ENCODE results near the gene IGLON5.

Gene IGLON5

DNA sequence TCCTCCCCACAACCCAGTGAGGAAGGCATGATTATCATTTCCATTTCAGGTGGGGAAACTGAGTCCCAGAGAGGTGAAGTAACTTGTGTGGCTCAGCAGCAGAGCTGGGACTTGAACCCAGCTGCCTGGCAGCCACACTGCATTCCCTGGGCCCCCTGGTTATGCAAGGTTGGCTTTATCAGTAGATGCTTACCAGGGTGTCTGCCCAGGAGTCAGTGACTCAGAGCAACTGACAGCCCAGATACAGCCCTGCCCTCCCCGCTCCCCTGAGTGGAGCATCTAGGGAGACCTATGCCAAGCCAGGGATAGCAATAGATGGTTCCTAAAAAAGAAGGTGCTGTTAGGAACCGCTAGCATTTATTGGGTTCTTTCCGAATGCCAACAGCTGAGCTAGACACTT is 5.9 kb downstream of the IGLON5 start:
- in situ Hi-C loops (cut with HindIII; ENCODE audit: low sequenced_read_pairs): no loop called here

DNA sequence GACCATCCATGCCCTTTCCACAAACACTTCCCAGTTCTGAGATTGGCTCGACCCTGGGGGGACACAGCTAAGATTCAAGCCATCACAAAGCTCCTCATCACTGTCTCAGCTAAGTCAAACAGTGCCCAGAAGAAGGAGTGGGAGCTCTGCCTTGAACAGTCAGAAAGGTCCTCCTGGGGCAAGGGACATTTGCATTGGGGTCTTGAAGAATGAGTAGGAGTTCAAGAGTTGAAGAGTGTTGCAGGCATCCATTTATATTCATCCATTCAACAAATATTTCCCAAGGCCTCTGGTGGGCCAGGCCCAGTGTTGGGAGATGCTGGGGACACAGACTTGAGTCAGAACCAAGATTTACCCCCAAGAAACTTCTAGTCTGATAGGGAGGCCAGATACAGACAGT is 6.5 kb downstream of the IGLON5 start:
- in situ Hi-C loops (cut with HindIII; ENCODE audit: low sequenced_read_pairs): no loop called here

DNA sequence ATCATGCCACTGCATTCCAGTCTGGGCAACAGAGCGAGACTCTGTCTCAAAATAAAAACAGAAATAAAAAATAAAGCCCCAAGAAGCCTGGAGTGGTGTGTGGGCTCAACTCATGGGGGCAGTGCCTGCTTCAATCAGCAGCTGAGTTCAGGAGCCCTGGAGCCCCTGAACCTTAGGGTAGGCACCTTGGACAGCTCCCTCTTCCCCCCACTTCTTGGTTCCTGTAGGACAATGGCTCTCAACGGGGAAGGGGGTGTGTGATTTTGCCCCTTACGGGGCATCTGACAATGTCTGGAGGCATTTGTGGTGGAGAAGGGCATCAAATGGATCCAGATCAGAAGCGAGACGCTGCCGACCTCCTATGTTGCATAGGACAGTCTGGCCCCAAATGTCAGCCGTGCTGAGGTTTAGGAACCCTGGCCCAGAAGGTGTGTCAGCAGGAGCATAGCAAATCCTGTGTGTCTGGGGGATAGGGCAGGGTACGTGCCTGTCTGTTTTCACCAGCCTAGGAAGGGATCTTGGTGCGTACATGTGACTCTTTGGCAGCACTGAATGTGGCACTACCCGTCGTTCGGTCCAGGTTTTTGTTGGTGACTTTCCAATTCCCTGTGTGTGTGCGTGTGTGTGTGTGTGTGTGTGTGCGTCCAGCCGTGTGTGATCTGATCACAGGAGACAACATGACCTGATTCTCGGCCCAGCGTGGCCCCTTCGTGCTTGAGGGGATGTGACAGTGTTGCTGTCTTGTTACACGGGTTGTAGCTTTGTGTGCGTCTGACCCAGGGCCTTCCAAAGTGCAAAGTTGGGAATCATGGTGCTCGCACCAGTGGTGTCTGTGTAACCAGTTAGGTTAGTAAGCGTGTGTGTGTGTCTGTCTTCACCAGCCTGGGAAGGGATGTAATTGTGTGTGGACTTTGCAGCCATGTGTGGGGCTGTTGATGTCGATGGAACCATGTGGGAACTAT is 7.5 kb downstream of the IGLON5 start:
- in situ Hi-C loops (cut with HindIII; ENCODE audit: low sequenced_read_pairs): no loop called here

DNA sequence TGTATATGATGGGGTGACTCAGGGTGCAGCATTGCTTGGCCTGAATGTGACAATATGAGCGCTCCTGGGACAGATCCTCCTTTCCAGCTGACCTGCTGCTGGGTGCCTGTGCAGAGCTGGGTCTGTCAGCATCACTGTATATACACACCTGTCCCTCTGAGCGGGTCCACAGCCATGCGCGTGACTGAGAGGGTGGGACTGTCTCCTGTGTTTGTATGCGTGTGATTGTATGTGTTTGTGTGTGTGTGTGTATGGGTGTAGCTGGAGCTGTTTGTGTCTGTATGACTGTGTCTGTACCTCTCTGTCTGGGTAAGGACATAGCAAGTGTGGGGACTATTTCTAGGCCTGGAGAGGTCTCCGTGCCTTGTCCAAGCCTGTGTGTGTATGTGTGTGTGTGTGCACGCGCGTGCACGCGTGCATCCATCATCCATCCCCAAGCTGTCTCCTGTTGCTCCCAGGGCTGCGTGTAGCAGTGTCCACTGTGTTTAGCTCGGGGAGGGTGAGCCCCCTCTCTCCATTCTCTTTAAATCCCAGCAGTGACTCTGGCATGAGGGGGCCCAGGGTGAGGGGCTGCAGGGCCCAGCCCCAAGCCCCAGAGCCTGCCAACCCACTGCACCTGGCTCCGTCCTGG is 8.3 kb downstream of the IGLON5 start:
- in situ Hi-C loops (cut with HindIII; ENCODE audit: low sequenced_read_pairs): no loop called here

DNA sequence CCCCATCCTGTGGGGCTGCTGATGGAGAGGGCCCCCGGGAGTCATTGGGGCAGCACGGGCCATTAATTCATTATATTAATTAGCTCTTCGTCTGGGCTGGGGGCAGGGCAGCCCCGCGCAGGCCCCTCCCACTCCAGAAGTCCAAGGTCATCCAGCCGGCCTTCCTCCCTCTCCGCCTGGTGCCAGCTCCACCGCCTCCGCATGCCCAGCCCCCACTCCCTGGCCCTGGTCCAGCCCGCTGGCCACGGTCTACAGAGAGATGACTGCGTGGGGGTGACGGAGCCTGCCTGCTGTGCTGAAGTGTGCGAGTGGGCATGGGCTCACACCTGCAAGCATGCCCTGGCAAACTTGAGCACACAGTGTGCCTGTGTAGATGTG is 8.8 kb downstream of the IGLON5 start:
- in situ Hi-C loops (cut with HindIII; ENCODE audit: low sequenced_read_pairs): no loop called here

DNA sequence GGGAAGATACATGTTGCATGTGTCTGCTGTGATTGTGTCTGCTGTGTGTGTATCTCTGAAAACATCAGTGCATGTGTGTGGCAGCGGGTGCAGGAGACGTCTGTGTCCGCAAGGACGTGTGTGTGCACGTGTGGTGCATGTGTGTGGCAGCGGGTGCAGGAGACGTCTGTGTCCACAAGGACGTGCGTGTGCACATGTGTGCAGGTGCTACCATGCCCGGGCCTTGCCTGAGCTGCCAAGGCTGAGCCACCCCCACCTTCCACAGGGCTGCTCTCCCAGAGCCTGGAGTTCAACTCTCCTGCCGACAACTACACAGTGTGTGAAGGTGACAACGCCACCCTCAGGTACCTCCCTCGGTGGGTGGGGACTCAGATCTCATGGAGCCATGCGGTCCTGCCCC is 10.4 kb downstream of the IGLON5 start:
- in situ Hi-C loops (cut with HindIII; ENCODE audit: low sequenced_read_pairs): no loop called here

DNA sequence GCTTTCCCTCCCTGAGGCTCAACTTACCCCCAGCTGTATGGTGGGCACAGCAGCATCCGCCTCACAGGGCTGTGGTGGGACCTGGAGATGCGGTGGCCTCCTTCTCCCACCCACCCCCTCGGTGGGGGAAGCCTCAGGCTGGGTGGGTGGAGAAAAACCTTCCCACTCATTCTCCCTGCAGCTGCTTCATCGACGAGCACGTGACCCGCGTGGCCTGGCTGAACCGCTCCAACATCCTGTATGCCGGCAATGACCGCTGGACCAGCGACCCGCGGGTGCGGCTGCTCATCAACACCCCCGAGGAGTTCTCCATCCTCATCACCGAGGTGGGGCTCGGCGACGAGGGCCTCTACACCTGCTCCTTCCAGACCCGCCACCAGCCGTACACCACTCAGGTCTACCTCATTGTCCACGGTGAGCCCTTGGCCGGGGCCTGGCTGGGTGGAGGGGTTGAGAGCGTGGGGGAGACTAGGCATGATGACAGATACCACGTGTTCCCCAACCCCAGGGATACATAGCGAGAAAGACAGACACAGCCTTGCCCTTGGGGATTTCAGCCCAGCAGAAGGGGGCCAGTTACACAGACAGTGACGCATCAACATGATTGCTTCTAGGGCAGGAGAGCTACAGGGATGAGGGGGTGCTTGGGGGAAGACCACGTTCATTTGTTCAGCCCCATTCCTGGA is 12.2 kb downstream of the IGLON5 start:
- in situ Hi-C loops (cut with HindIII; ENCODE audit: low sequenced_read_pairs): no loop called here

DNA sequence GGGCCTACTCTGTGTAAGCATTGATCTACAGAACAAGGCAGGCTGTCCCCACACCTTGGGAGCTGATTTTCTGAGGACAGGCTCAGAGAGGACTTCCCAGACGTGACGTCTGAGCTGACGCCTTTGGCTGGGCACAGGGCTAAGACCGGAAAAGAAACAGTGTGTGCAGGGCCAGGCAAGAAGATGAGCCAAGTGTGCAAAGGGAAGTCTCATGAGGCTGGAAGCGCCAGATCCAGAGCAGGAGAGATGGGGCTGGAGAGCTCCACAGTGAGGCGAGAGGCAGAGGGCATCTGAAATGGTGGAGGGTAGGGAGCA is 12.7 kb downstream of the IGLON5 start:
- in situ Hi-C loops (cut with HindIII; ENCODE audit: low sequenced_read_pairs): no loop called here

DNA sequence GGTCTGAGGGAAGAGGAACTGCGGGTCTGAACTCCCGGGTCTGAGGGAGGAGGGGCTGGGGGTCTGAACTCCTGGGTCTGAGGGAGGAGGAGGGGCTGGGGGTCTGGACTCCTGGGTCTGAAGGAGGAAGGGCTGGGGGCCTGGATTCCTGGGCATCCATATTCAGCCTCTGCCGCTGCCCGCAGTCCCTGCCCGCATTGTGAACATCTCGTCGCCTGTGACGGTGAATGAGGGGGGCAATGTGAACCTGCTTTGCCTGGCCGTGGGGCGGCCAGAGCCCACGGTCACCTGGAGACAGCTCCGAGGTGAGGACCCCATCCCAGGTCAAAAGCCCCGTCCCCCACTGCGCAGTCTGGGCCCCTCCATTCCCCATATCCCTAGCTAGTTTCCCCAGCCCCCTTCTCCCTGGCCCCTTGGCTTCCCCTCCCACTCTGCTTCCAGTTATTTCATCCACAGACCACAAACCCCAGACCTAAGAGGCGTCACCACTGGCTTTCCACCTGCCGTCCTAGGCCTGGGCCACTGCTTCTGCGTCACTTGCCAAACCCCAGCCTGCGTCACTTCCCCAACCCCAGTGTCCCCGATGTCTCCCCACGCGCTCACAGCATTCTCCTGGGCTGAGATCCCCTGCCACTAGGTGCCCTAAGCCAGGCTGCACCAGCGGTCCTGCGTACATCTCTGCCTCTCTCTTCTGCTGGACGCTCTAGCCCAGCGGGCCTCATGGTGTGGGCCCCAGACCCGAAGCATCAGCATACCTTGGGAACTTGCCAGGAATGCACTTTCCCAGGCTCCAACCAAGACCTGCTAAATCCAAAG is 13.9 kb downstream of the IGLON5 start:
- in situ Hi-C loops (cut with HindIII; ENCODE audit: low sequenced_read_pairs): no loop called here

DNA sequence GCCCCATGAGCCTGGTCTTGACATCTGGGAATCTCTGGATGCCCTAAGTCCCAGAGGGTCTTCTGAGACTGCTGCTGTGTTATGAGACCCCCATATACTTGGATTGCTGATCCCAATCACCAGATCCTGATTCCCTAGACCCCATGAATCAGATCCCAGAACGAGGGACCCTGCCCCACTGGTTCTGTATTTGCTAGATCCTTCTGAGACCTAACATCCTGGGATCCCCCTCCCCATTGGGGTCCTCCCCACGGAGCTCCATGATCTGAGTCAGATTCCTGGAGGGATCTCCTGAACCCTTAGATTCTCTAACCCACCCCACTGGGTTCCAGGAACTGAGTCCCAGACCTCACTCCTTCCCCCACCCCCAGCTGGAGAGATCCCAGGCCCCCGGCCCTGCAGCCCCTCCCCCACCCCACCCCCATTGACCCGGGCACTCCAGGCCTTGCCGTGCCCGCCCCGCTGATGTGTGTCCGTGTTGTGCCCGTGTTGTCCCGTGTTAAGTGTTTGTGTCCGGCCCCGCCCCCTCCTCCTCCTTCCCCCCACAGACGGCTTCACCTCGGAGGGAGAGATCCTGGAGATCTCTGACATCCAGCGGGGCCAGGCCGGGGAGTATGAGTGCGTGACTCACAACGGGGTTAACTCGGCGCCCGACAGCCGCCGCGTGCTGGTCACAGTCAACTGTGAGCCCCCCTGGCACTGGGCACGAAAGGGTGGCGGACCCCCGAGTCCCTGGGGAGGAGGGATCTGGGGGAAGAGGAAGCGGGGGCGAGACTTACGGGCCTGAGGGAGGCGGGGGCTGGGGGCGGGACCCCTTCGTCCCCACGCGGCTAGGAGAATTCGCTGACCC is 15.0 kb downstream of the IGLON5 start:
- in situ Hi-C loops (cut with HindIII; ENCODE audit: low sequenced_read_pairs): no loop called here

DNA sequence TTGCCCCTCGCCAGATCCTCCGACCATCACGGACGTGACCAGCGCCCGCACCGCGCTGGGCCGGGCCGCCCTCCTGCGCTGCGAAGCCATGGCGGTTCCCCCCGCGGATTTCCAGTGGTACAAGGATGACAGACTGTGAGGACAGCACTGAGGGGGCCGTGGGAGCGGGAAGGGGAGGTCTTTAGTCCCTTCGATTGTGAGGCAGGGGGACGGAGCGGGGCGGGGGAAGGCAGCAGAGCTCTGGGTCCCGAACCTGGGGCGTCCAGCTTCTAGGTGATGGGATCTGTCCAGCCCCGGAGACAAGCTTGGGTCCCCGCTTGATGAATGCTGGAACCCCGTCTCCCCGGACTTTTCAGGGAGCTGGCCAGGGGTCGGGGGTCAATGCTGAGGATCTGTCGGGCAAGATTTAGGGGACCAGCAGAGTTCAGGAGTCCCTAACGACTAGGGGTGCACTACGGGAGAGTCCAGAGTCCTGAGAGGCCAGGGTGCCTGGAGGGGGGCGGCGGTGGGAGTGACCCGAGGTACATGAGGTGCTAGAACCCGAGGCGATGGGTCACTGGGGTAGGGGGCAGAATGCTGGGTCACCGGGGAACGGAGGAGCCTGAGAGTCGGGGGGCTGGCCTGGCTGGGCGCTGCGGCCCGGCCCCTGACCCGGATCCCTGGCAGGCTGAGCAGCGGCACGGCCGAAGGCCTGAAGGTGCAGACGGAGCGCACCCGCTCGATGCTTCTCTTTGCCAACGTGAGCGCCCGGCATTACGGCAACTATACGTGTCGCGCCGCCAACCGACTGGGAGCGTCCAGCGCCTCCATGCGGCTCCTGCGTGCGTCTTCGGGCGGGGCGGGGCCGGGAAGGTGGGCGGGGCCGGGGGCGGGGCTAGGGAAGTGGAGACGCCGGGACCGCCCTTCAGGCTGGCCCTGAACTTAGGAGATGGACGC is 15.9 kb downstream of the IGLON5 start:
- in situ Hi-C loops (cut with HindIII; ENCODE audit: low sequenced_read_pairs): no loop called here

DNA sequence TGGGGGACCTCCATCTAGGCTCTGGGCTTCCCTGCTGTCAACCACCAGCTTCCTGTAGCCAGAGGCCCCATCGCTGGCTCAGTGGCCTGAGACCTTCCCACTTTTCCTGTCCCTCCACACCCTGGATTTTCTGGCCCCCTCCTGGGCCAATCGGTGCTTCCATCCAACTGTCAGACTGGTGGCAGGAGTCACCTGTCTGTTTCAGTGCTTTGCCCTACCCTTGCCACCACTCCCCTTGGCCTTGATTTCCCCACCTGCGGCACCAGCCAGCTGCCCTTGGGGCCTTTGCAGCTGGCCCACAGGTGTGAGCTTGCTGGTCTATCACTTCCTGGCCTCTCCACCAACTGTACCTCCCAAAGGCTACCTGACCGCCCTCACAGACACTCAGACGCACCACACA is 18.0 kb downstream of the IGLON5 start:
- in situ Hi-C loops (cut with HindIII; ENCODE audit: low sequenced_read_pairs): no loop called here

DNA sequence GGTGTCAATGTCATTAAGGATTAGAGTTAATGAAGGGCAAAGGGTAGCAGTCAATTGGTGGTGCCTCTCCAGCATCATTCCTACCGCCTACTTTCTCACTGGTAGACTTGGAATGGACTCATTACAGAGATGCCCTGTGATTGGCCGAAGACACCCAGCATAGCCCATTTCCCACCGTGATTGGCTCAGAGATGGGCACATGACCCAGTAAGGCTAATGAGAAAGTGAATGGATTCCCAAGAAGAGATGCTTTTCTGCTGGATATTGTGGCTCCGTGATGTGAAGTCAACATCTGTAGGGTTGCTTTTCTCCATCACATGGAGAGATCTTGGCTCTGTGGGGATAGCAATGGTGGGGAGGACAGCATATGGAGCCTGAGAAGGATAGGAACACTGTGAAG is 18.9 kb downstream of the IGLON5 start:
- in situ Hi-C loops (cut with HindIII; ENCODE audit: low sequenced_read_pairs): no loop called here

DNA sequence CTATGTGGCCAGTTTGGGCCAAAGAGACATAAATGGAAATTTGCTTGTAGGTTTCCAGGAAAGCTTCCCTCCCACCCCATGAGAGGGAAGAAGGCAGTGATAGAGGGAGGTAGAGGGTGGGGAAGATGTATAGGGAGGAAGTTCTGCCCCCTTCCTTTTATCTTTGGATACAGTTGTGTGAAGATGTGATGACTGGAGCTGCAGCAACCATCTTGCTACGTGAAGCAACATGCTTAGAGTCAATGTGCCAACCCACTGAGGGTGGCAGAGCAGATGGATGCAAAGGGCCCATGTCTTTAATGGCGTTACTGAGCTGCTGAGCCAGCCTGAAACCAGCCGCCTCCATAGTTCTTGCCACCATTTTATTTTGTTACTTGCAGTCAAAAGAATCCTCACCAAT is 19.7 kb downstream of the IGLON5 start:
- in situ Hi-C loops (cut with HindIII; ENCODE audit: low sequenced_read_pairs): no loop called here

DNA sequence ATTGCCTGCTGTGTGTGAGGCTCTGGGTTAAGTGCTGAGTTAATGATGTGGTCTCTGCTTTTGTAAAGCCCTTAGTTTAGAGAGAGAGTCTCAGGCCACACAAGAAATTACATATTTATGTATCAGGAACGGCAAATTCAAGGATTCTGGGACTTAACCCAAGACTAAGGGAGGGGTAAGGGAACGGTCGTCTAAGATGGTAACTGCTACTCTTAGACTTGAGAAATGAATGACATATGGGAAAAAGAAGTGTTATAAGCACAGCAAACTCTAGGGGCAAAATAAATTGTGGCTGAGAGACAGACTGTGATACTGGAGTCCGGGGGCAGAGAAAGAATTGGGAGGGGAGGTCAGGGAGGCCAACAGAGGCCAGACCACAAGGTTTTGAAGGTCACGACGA is 20.3 kb downstream of the IGLON5 start:
- in situ Hi-C loops (cut with HindIII; ENCODE audit: low sequenced_read_pairs): no loop called here

DNA sequence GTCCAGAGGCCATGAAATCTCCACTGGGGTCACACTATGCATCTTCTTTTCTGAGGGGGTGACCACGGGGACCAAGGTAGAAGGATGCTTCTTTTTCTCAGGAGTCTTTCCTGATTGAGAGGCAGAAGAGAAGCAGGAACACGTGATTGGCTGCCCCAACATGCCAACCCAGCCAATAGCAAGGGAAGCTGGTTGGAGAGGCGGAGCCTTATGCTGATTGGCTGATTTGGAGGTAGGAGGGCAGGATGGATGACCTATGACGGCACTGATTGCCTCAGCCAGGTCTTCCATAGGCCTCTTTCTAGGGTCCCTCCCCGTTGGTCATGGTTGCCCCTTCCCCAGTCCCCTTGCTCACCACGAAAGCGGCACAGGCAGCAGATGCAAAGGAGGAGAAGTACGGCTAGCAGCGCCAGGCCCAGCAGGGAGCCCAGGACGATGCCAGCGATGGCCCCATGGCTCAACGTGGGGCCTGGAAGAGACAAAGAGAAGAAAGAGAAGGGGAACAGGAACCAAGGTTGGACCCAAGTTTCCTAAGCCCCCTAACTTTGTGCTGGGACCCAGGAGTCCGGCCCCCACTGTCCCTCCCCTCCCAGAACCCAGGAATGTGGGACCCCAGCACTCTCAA is 22.5 kb downstream of the IGLON5 start:
- in situ Hi-C loops (cut with HindIII; ENCODE audit: low sequenced_read_pairs): no loop called here

DNA sequence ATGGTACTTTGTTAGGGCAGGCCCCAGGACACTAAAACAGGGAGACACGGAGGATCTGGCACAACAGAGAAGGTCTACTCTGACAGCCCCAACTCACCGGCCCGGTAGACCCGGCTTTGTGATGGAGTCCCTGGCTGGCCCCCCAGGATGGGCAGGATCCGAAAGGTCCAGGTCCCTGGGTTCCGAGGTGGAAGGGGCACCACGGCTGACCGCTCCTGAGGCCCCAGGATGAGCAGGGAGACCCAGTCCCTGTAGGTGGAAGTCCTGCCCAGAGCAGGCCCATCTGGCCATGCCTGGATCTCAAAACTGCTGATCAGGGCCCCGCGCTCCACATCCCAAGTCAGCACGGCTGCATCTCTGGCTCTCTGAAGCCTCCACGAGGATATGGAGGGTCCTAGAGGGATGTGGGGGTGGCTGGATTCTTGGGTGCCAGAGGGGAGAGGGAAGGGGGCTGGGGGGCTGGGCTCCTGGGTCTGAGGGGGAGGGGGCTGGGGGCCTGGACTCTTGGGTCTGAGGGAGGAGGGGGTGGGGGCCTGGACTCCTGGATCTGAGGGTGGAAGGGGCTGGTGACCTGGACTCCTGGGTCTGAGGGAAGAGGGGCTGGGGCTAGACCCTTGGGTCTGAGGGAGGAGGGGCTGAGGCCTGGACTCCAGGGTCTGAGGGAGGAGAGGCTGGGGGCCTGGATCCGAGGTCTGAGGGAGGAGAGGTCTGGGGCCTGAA is 25.9 kb downstream of the IGLON5 start:
- in situ Hi-C loops (cut with HindIII; ENCODE audit: low sequenced_read_pairs): no loop called here
